GM21576 (cell line): ENCODE results near the gene POTEJ.
"Not testable (repeated sequence)": the region's sequence is repeated elsewhere in the genome, so short reads cannot be mapped to it uniquely, and the experiment has no call there.

Experiments used
- ATAC-seq: cut with Tn5 transposase; IDR thresholded peaks from one replicate; pipeline ENCODE4 v1.9.1; 2021; ENCODE audit warnings: mild to moderate bottlenecking, moderate library complexity; ENCODE audit not compliant: unreplicated experiment

Gene POTEJ

GRCh38 chr2:130601648-130602302 lies 9.5 kb upstream of the POTEJ start:
- ATAC-seq = not testable (repeated sequence)

- ATAC-seq = not testable (repeated sequence)
Observed at GRCh38 chr2:130608276-130609001, 2.8 kb upstream of the POTEJ start.

- ATAC-seq = not testable (repeated sequence)
Observed at GRCh38 chr2:130609002-130609920, 2.0 kb upstream of the POTEJ start.

GRCh38 chr2:130610486-130610885 lies 754 bp upstream of the POTEJ start:
- ATAC-seq = not testable (repeated sequence)

- not testable (repeated sequence) for ATAC-seq
Observed at GRCh38 chr2:130628784-130629475, 17.7 kb downstream of the POTEJ start.

DNA sequence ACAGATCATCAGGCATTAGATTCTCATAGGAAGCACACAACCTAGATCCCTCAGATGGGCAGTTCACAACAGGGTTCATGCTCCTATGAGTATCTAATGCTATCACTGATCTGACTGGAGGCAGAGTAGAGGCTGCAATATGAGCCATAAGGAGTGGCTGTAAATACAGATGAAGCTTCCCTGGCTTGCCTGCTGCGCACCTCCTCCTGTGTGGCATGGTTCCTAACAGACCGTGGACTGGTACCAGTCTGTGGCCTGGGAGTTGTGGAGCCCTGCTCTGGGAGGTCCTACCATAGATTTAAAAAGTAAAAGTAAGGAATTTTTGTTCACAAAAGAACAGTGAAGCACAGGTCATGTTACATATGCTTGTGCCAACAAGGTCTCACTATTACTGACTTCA lies 27.7 kb downstream of the POTEJ start:
- ATAC-seq = not testable (repeated sequence)

GRCh38 chr2:130641688-130642087 lies 30.4 kb downstream of the POTEJ start:
- ATAC-seq = not testable (repeated sequence)

GRCh38 chr2:130649285-130649684 lies 38.0 kb downstream of the POTEJ start:
- ATAC-seq = not testable (repeated sequence)

GRCh38 chr2:130664506-130664905 lies 53.3 kb downstream of the POTEJ start:
- not testable (repeated sequence) for ATAC-seq

DNA sequence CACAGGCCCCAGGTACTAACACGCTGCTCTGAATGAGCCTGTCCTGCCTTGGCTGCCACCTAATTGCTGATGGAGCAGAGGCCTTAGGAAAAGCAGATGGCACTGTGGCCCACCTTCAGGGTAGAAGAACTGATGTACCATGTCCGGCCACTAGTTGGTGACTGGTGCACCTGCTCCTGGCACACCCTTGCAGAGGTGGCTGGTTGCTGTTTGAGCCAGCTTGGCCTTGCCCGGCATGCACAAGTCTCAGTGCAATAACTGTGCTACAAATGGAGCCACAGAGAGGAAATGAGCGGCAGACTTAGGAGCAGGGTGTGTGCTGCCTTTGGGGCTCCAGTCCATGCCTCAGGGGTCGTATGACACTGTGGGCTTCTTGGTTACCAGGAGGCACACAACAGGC lies 54.4 kb downstream of the POTEJ start:
- not testable (repeated sequence) for ATAC-seq

DNA sequence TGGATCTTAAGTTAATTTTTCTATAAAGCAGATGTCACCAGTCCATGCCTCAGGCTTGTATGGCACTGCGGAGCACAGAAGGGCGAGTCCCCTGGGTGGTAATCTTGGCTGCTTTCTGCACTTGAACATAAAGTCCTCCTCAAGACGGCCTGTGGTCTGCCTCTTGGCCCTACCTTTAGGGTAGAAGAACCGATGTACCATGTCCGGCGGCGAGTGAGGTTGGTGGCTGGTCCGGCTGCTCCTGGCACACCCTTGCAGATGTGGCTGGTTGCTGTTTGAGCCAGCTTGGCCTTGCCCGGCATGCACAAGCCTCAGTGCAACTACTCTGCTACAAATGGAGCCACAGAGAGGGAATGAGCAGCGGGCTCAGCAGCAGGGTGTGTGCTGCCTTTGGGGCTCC lies 56.3 kb downstream of the POTEJ start:
- ATAC-seq = not testable (repeated sequence)

- not testable (repeated sequence) for ATAC-seq
Observed at GRCh38 chr2:130670026-130670745, 58.9 kb downstream of the POTEJ start.

DNA sequence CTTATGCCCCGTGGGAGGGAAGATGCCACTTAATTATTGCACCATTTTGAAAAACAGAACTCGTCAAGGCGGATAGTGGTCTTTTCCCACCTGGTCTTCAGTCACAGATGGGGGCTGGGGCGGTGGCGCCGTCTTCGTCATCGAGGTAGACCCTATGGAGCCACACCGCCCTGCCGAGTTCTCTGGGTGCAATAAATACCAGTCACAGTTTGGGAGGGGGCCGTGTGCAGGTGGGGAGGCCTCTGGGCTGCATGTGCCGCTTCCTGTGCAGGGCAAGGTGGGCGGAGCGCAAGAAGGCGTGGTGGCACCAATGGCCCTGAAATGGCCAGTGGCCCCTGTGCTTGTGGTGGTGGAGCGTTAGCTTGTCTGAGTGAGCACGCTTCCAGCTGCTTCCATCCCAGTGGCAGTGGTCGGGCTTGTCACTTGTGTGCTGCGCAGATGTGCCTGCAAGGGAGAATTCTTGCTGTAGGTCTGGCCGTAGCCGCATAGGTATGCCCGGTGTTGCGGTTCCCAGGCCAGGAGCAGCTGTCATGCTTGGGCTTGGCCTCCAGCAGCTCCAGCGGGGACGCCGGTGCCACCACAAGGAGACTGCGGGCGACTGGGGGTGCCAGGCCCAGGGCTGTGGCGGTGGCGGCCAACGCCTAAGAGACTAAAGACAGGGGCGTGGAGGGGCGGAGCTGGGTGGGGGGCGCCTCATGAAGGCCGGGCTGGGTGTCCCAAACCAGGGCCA lies 81.0 kb downstream of the POTEJ start:
- ATAC-seq = not testable (repeated sequence)

DNA sequence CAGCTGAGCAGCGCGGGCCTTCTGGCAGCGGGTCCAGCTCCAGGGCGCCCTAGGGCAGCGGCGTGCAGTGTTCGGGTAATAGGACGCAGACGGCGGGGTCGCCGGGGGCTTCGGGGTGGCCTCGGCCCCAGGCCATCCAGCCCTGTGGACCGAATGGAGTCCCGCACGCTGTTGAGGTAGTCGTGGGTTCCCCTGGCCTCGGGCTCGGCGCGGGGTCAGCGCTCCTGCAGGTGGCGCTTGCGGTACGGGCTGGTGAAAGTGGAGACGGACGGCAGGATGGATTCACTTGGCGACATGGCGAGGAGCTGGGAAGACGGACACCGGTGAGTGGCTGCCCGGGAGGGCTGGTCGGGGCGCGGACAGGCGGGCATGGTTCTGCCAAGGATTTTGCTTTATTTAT lies 82.2 kb downstream of the POTEJ start:
- ATAC-seq = not testable (repeated sequence)

DNA sequence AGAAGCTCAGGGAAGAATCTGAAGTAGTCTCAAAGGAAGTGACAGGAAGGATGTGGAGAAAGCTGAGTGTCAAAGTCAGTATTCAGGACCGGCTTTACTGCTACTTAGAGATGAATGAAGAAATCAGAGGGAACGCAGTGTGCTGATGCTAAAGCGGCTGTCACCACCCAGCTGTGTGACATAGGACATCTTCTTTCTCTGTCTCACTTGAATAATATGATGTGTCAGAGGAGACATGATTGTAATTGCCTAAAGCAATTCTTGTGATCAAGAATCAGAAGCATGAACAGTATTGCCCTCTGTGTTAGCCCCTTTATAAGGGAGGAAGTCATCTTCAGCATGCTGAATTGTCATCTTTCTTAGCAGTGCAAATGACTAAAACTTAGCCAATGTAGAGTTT lies 92.0 kb downstream of the POTEJ start:
- ATAC-seq = not testable (repeated sequence)
